Endothelial cell of hepatic sinusoid (primary cell): Measurements from ENCODE around the gene AIG1.
"Not testable (repeated sequence)": the region's sequence is repeated elsewhere in the genome, so short reads cannot be mapped to it uniquely, and the experiment has no call there.

Experiments used
- in situ Hi-C: cut with HindIII; loops from 2 replicates; pipeline ENCODE4 v1.10.0; 2017; ENCODE audit warnings: low sequenced_read_pairs

Gene AIG1

DNA sequence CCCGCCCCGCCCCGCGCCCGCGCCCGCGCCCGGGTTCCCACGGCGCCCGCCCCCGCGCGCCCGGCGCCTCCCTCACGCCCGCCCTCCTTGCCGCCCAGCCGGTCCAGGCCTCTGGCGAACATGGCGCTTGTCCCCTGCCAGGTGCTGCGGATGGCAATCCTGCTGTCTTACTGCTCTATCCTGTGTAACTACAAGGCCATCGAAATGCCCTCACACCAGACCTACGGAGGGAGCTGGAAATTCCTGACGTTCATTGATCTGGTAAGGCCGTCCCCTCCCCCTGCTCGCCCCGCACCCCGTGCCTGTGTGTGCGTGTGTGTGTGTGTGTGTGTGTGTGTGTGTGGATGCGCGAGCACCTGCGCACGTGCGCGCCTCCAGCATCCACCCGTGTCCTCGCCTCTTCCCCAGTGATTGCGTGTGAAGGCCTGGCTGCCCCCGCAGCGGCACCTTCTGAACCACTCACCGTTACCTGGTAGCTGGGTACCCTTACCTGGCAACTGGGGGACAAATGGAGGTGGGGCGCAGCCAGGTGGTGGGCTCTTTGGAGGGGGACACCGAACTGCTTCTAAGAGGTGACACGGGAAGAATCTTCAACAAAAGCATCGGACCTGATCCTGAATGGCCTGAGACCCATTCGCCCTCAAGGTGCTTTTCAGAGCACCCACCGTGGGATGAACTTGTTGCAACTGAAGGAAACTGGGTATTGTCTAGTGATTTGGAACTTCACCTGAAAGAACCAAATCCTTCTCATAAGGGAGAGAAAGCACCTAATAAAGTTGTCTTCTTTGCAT lies at the start of gene AIG1:
Gene AIG1 (plus strand): TSS at position 84 of the 791 bp plus-strand sequence. CDS start 37 bp downstream, at position 121.
- in situ Hi-C loops, result no loop called here

GRCh38 chr6:143014764-143015163 lies 45.9 kb upstream of the AIG1 start:
- in situ Hi-C loops, result no loop called here

DNA sequence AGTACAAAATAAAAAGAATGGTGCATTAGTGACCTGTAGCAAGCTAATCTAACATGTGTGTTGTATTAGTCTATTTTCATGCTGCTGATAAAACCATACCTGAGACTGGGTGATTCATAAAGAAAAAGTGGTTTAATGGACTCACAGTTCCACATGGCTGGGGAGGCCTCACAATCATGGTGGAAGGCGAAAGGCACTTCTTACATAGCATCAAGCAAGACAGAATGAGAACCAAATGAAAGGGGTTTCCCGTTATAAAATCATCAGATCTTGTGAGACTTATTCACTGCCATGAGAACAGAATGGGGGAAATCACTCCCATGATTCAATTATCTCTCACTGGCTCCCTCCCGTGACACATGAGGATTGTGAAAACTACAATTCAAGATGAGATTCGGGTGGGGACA lies 45.4 kb upstream of the AIG1 start:
- in situ Hi-C loops, result no loop called here

GRCh38 chr6:143018955-143019354 lies 41.7 kb upstream of the AIG1 start:
- in situ Hi-C loops, result no loop called here

GRCh38 chr6:143020862-143021261 lies 39.8 kb upstream of the AIG1 start:
- in situ Hi-C loops, result not testable (repeated sequence)

DNA sequence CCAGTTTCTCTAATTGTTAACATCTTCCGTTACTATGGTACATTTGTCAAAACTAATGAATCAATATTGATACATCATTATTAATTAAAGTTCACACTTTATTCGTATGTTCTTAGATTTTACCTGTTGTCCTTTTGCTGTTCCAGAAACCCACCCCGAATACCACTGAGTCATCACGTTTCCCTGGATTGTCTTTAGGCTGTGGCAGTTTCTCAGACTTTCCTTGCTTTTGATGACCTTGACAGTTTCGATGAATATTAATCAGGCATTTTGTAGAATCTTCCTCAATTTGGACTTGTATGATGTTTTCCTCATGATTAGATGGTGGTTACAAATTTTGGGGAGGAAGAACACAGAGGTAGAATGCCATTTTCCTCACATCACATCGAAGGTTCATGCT lies 39.1 kb upstream of the AIG1 start:
- in situ Hi-C loops, result no loop called here

DNA sequence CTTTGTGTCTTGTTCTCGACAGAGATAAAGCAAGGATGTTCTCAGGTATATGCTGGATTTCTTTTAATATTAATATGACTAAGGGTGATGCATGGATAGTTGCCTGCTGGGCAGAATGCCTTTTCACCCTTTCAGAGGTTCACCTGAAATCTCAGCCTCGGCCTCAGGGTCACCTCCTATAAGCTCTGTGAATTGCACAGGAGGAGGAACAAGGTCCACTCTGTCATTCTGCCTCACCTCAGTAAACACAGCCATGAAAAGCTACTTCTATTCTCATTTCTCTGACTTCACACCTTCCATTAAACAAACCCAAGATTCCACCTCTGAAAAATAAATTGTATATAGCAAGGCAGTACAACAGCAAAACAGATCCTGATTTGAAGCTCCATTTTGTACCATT lies 38.1 kb upstream of the AIG1 start:
- in situ Hi-C loops, result no loop called here

GRCh38 chr6:143023695-143024094 lies 37.0 kb upstream of the AIG1 start:
- in situ Hi-C loops, result no loop called here

DNA sequence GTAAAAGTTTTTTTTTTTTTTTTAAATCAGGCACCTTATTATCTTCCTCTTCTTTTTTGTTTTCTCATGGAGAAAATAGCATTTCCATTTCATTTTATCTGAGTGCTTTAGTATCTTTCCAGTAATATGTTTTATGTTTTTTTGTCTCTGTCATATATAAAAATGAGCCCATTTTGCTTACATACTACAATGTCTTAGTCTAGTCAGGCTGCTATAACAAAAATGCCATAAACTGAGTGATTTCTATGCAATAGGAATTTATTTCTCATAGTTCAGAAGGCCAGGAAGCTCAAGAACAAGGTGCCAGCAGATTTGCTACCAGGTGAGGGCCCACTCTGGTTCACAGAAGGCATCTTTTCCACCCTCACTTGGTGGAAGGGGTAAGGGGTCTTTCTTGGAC lies 35.7 kb upstream of the AIG1 start:
- in situ Hi-C loops, result no loop called here

DNA sequence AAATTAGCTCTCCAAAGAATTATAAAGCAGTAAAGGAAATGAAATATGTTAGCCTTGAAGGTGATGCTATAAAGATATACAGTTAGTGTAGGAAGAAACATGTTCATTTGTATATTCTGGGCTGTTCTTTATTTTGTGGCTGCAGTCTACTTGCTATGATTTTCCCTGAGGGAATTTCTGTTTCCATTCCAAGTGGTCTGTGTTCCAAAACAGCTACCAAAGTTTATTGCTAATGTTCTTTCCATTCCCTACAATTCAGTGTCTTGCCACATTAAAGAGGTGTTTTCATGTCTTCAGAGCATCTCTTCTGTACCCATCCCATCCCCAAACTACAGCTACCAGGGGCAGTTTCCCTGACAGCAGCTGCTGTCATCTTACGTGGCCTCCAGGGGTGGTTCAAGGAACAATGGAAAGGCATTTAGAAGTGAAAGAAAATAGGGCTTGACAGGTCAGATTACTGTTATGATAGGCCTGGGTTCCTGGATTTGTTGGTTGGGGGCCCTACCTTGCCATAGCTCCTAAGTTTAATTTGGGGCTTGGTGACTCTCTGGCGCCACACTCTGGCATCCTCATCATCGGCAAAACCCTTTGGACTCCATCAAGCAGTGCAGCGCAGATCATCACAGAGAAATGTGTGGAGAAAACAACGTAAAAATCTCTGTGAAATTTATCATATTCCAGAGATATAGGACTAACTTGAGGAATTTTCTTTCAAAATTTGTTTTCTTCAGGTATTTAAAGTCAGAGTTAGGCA lies 33.8 kb upstream of the AIG1 start:
- in situ Hi-C loops, result no loop called here

DNA sequence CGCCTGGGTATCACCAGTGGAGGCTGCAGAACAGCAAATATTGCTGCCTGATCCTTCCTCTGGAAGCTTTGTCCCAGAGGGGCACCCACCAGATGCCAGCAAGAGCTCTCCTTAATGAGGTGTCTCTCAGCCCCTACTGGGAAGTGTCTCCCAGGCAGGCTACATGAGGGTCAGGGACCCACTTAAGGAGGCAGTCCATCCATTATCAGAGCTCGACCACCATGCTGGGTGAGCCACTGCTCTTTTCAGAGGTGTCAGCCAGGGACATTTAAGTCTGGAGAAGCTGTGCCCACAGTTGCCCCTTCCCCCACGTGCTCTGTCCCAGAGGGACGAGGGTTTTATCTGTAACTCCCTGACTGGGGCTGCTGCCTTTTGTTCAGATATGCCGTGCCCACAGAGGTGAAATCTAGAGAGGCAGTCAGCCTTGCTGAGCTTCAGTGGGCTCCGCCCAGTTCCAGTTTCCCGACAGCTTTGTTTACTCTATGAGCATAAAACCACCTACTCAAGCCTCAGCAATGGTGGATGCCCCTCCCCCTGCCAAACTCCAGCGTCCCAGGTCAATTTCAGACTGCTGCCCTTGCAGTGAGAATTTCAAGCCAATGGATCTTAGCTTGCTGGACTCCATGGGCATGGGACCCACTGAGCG lies 25.9 kb upstream of the AIG1 start:
- in situ Hi-C loops, result no loop called here

GRCh38 chr6:143037470-143037869 lies 23.2 kb upstream of the AIG1 start:
- in situ Hi-C loops, result no loop called here

DNA sequence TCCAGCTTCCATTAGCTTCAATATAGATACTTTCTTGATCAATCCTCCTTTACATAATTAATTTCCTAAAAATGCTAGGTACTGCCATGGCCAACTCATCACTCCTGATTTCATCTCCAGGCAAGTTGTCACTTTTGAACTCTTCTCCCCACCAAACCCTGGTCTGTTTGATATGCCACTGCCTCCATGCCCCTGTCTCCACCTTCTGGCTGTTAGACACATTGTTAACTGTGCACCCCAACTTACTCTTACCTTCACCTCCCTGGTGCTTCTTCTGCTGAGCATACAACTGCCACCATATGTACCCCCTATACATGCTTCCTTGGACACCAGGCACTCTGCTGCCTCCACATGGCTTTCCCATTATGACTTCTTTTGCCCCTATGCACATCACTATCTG lies 21.9 kb upstream of the AIG1 start:
- in situ Hi-C loops, result no loop called here

DNA sequence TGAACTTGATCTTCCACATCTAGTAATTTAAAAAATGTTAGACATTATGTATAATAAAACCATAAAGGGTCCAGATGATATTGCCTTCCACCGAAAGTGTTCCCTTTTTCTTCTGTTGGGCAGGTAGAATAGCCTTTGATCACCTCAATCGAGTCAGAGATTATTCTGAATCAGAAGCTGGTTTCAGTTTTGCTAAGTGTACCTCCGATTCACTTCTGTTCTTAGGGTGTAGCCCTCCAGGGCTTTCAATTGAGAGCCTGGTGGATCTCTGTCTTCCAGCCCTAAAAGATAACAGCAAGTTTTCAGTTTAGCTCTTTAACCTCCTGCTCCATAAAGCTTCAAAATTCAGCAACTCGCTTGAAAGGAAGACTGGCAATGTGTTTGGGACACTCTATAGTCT lies 21.1 kb upstream of the AIG1 start:
- in situ Hi-C loops, result no loop called here

DNA sequence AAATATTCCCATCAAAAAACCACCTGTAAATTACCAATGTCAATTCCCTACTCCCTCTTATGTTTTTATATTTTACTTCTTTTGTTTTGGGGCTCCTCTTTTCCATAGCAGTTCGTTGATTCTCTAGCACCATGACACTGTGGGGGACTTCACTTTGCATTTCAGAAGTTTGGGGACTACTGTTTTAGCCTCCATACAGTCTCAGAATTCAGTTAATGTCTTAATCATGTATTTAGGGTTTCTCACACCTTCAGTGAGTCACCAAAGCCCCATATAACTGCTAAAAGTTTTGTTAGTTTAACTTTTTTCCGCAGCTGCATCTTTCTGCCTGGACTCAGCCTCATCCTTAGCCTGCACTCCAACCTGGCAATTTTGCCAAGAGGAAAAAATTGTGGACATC lies 20.7 kb upstream of the AIG1 start:
- in situ Hi-C loops, result no loop called here

- in situ Hi-C loops, result not testable (repeated sequence)
These were observed 16.3 kb upstream of the AIG1 start for GRCh38 chr6:143044345-143044744.

- in situ Hi-C loops, result no loop called here
These were observed 11.1 kb upstream of the AIG1 start for GRCh38 chr6:143049611-143050010.

- in situ Hi-C loops, result no loop called here
These were observed 10.2 kb upstream of the AIG1 start for GRCh38 chr6:143050509-143050908.

DNA sequence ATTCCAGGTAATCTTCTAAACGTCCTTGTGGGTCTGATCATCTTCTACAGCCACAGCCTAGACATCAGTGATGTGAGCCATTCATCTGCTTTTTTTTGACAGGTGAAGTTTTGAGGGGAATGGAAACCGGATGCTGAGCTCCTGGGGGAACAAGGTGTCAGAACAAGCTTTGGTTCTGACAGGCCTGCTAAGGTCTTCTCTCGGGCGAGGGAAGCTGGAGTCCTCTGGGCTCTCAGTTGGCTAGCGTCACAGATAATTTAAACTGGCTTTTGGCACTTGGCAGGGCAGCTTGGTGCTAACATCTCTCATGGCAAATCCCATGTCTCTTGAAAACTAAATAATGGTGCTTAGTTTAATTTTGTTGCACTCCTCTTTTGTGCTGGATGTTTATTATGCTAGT lies 8.4 kb upstream of the AIG1 start:
- in situ Hi-C loops, result no loop called here

- in situ Hi-C loops, result no loop called here
These were observed 6.8 kb upstream of the AIG1 start for GRCh38 chr6:143053856-143054255.

DNA sequence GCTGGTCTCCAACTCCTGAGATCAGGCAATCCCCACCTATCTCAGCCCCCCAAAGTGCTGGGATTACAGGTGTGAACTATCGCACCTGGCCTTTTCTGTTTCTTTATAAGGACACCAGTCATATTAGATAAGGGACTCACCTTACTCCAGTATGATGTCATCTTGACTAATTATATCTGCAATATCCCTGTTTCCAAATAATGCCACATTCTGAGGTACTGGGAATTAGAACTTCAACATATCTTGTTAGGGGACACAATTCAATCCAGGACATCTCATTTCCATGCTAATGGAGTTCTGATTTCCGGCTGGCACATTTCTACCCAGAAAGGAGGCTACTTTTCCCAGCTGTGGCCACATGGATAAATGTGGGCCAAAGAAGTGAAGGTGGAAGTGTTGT lies 6.4 kb upstream of the AIG1 start:
- in situ Hi-C loops, result no loop called here

- in situ Hi-C loops, result no loop called here
These were observed 5.5 kb upstream of the AIG1 start for GRCh38 chr6:143055213-143055612.
